GM20000 (cell line): ENCODE measurements around the gene RUNX1.

Experiments
- DNase-seq: peaks from one replicate; pipeline ENCODE4 v3.0.0; 2012; ENCODE audit warnings: low spot score
- TF ChIP-seq, protein P1 (sequence below): IDR thresholded peaks from 2 replicates; pipeline ENCODE4 v1.5.1; 2012; ENCODE audit warnings: mild to moderate bottlenecking, control low read depth; ENCODE audit errors: extremely low read depth, missing control alignments

Gene RUNX1

DNA sequence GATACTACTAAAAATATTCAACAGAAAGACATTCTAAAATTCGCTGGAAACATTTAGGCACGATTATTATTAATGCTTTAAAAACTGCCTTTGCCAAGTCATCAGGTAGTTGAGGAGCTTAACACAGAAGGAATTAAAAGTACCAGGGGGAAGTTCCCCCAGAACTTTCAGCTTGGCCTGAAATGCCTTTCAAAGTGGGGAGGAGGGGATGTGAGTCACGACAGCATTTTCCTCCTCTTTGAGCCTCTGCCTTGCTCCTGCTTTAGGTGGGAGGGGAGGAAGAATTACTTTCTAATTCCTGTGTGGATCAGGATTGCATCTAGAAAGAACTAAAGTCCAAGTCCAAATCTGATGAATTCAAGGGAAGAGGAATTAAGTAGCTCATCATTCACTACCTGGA lies 196.7 kb downstream of the RUNX1 start:
- no peak for DNase-seq
- TF ChIP-seq, protein P1, sequence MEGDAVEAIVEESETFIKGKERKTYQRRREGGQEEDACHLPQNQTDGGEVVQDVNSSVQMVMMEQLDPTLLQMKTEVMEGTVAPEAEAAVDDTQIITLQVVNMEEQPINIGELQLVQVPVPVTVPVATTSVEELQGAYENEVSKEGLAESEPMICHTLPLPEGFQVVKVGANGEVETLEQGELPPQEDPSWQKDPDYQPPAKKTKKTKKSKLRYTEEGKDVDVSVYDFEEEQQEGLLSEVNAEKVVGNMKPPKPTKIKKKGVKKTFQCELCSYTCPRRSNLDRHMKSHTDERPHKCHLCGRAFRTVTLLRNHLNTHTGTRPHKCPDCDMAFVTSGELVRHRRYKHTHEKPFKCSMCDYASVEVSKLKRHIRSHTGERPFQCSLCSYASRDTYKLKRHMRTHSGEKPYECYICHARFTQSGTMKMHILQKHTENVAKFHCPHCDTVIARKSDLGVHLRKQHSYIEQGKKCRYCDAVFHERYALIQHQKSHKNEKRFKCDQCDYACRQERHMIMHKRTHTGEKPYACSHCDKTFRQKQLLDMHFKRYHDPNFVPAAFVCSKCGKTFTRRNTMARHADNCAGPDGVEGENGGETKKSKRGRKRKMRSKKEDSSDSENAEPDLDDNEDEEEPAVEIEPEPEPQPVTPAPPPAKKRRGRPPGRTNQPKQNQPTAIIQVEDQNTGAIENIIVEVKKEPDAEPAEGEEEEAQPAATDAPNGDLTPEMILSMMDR = no peak

DNA sequence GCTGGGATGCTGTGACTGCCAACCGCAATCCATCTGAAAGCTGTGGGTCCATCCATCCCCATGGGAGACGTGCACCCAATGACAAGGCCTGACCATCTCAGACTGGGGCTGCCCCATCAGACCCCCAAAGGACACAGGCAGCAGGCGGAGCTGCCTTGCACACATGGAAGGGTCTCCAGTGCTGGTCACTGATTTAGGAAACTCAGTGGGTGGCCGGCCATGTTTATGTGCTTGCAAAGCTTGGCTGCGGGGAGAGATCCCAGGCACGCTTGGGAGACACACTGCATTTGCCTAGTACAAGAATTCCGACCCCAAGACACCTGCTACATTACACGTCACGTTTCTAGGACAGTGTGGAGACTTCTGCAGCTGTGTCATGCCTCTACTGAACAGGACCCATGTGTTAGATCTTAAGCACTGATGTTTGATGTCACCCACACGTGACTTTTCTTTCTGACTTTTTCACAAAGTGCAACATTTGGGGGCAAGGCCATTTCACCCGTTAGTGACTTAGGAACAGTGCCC lies 198.9 kb downstream of the RUNX1 start:
- no peak for DNase-seq
- TF ChIP-seq, protein P1 = no peak

DNA sequence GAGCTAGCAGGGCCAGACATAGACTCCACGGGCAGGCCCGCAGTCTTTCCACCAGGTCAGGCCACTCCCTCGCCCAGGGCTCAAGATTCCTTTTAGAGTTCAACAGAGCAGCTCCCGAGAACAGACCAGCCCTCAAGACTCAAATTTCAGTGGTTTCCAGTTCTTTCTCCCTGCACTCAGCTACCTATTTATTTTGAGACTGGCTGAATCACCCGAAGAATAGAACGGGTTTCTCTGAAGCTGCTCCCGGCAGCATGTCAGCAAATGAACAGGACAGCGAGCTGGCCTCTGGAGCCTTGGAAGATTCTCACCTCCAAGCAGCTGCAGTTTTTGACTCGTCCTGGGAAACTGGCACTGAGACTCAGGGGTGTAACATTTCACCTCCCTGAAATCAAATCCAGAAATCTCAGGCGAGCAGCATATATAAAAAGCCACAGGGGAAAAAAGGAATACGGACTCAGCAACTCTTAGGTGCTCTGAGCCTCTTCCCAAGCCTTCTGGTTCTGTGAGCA lies 202.4 kb downstream of the RUNX1 start:
- TF ChIP-seq, protein P1 = no peak
- no peak for DNase-seq

DNA sequence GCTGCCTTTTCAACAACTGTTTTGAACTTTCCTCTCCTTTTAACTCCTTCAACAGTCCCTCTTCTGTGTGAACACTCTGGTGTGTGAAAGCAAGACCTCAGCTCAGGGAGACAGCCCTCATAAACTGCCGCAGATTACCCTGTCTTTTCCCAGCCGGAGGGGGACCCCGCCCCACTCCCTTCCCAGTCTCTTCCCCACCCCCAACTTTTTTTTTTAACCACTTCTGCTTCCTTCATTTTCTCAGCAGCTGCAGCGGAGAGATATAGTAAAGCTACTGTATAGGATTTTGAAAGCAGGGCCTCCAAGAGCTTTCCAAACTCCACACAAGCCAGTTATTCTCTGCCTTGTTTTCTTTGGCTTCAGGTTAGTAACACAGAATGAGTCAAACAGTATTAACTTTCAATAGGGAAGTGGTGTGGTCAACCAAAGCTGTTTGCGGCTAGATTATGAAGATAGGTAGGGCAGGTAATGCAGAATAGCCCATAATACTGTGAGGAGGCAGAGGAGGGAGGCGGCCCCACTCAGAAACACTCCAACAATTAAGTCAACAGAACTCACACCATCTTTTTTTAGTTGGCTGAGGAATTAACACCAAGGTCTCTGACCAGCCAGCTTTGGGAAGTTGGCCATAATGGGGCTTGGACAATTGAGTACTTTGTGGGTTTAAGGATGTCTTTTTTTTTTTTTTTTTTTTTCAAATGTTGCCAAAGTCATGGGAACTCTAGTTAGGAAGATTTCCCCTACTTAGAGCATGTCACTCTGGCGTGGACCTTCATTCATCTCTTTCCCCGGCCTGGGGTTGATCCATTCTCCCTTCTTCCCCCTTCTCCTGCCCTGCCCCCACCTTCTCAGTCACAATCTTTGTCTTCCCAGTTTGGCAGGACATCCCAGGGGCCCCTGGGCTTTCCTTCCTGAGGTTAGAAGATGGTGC lies 203.3 kb downstream of the RUNX1 start:
- peak; percentile 73 for DNase-seq
- TF ChIP-seq, protein P1 = no peak

DNA sequence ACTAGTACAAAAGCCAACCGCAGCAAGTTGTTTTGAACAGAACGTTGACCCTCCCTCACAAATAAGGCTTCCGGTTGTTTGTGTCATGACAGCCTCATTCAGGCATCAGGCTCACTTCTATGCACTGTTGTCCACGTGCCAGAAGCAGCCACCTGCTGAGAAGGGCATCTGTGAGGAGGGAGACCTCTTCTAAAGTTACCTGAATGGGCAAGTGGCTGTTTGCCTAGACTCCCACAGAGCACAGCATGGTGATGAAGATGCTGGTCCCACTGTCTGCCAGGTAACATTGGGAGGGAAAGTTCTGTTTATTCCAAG lies 204.2 kb downstream of the RUNX1 start:
- TF ChIP-seq, protein P1 = no peak
- no peak for DNase-seq

DNA sequence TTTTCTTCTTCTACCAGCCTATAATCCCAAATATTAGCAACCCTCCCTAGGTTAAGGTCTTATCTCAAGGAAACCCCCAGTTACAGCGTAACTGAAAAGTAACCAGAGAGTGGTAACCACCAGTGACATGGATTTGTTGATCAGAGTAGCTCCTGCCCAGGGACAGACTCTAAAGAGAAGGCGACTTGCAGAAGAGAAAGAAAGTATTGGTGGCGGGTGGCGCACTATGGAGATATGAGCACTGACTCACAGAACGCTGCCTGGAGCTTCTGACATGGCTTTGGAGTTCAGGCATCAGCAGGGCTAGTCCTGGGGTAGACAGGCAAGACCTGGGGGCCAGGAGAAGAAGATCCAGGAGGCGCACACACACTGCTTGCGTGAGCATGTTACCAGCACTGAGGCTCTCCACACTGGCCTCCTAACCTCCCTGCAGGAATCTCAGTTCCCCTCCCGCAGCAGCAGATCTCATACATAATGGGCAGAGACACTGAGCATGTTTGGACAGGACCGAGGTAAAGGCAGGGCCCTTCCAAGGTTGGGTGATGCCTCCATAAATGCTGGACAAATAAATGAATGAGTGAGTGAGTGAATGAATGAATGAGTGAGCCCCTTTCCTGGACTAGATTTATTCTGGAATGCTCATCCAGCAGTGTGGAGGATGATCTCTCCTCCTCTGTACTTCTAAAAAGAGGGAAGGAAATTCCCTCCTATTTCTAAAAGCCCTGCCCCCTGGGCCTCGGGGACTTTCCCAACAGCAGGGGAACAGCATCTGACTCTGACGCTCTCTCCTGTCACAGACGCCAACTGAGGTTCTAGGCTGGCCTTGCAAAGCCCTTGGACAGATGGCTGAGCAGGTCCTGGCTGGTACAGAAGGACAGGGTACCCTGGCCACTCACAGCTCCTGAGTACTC lies 204.8 kb downstream of the RUNX1 start:
- DNase-seq = peak; percentile 64
- TF ChIP-seq, protein P1 = no peak
